SK-N-MC (cell line): ENCODE results near the gene AOAH.

Source experiments
- EZH2 ChIP-seq: fragments of 200-600 bp; sonication (generic); IDR thresholded peaks from one replicate; pipeline ENCODE4 v1.6.1; 2017; ENCODE audit warnings: antibody characterized with exemption
- POLR2AphosphoS5 ChIP-seq: IDR thresholded peaks from 2 replicates; pipeline ENCODE4 v1.6.1; 2012; ENCODE audit warnings: mild to moderate bottlenecking, low read depth, low read length, borderline replicate concordance

GRCh38 chr7:36475011-36475342 is 249.3 kb downstream of the AOAH start:
- no peak for TF ChIP-seq POLR2AphosphoS5
- no peak for TF ChIP-seq EZH2
